SU-DHL-6 (cell line): ENCODE results near the gene BZW1.

Source experiments
- CTCF ChIP-seq: fragments of 200-600 bp; sonication (generic); IDR thresholded peaks from one replicate; pipeline ENCODE4 v1.5.1; 2017; ENCODE audit warnings: antibody characterized with exemption, mild to moderate bottlenecking, low read length, moderate library complexity; ENCODE audit not compliant: insufficient read depth, poor library complexity, severe bottlenecking
- EZH2phosphoT487 ChIP-seq: fragments of 200-600 bp; sonication (generic), shearing (Covaris generic); conservative IDR thresholded peaks from 2 replicates; pipeline ENCODE4 v1.6.1; 2018; ENCODE audit warnings: mild to moderate bottlenecking, antibody characterized with exemption, low read length, moderate library complexity, mixed read lengths

GRCh38 chr2:200811333-200812121 is at the start of gene BZW1:
- TF ChIP-seq CTCF (no peak), EZH2phosphoT487 (no peak)
